K562 (cell line): Measurements from ENCODE around the gene WHAMM. TPM values are rescaled to one million over a fixed set of nuclear protein-coding genes. Genes with fewer than 3 reads are reported as not detected.

Experiments
- CGGBP1 ChIP-seq: fragments of 250-450 bp; sonication (Bioruptor Pico); IDR thresholded peaks from 2 replicates; pipeline ENCODE4 v1.9.0; 2021; ENCODE audit warnings: mild to moderate bottlenecking
- CHD2 ChIP-seq: IDR thresholded peaks from 2 replicates; pipeline ENCODE4 v1.6.1; 2011; ENCODE audit warnings: low read depth, low read length
- DIDO1 ChIP-seq: fragments of 450-650 bp; IDR thresholded peaks from 2 replicates; pipeline ENCODE4 v1.6.1; 2016; ENCODE audit warnings: low read depth, missing biosample characterization, missing genetic modification characterization
- DMBX1 ChIP-seq: fragments of 250-450 bp; sonication (Bioruptor Pico); IDR thresholded peaks from 2 replicates; pipeline ENCODE4 v1.8.0; 2022; ENCODE audit warnings: inconsistent platforms, mild to moderate bottlenecking, moderate library complexity, borderline replicate concordance
- E2F8 ChIP-seq: fragments of 450-650 bp; IDR thresholded peaks from 2 replicates; pipeline ENCODE4 v1.7.1; 2018; ENCODE audit warnings: mild to moderate bottlenecking, low read depth; ENCODE audit not compliant: partially characterized antibody
- EP400 ChIP-seq: fragments of 450-650 bp; IDR thresholded peaks from 2 replicates; pipeline ENCODE4 v1.6.1; 2017; ENCODE audit warnings: antibody characterized with exemption, mild to moderate bottlenecking, moderate library complexity
- EWSR1 ChIP-seq: fragments of 450-650 bp; IDR thresholded peaks from 2 replicates; pipeline ENCODE4 v1.6.1; 2018; ENCODE audit warnings: borderline replicate concordance, mild to moderate bottlenecking, low read depth, moderate library complexity; ENCODE audit not compliant: partially characterized antibody
- HMBOX1 ChIP-seq: sonication (generic); IDR thresholded peaks from 2 replicates; pipeline ENCODE4 v1.6.1; 2016
- KAT2B ChIP-seq: IDR thresholded peaks from one replicate; pipeline ENCODE4 v1.6.1; 2012; ENCODE audit warnings: low read depth, mild to moderate bottlenecking, control low read depth, inconsistent platforms, low read length, moderate library complexity
- L3MBTL2 ChIP-seq: fragments of 450-650 bp; IDR thresholded peaks from 2 replicates; pipeline ENCODE4 v1.6.1; 2016; ENCODE audit warnings: mild to moderate bottlenecking, moderate library complexity
- MAFG ChIP-seq: fragments of 450-650 bp; conservative IDR thresholded peaks from 2 replicates; pipeline ENCODE4 v1.6.1; 2016; ENCODE audit warnings: missing genetic modification characterization, missing compliant biosample characterization
- NCOA6 ChIP-seq: fragments of 450-650 bp; IDR thresholded peaks from 2 replicates; pipeline ENCODE4 v1.6.1; 2017; ENCODE audit warnings: mild to moderate bottlenecking
- NFRKB ChIP-seq: fragments of 450-650 bp; IDR thresholded peaks from 2 replicates; pipeline ENCODE4 v1.6.1; 2016; ENCODE audit warnings: low read depth
- NONO ChIP-seq, 2 experiments: fragments of 200-400 bp in 1 of 2; fragments of 450-650 bp in 1 of 2; formaldehyde crosslinking in 1 of 2; IDR thresholded peaks; 2 replicates each; pipeline ENCODE4 v1.6.1; 2017; ENCODE audit warnings: low read depth in 2 of 2, mild to moderate bottlenecking in 2 of 2, moderate library complexity in 2 of 2, low read length in 1 of 2
- PCBP1 ChIP-seq: fragments of 200-400 bp; formaldehyde crosslinking; IDR thresholded peaks from 2 replicates; pipeline ENCODE4 v1.6.1; 2018; ENCODE audit warnings: mild to moderate bottlenecking, low read depth, low read length; ENCODE audit not compliant: poor library complexity, severe bottlenecking
- SREBF2 ChIP-seq: sonication (generic); formaldehyde crosslinking; IDR thresholded peaks from 2 replicates; pipeline ENCODE4 v1.4.0; 2020; ENCODE audit warnings: mild to moderate bottlenecking, missing genetic modification reagents
- ZC3H11A ChIP-seq: IDR thresholded peaks from 2 replicates; pipeline ENCODE4 v1.6.1; 2012; ENCODE audit warnings: low read depth, low read length, improper control_type of control experiment
- ZNF76 ChIP-seq: fragments of 250-450 bp; sonication (Bioruptor Pico); IDR thresholded peaks from 2 replicates; pipeline ENCODE4 v1.4.0; 2020; ENCODE audit warnings: mild to moderate bottlenecking, moderate library complexity, borderline replicate concordance
- polyA plus RNA-seq, 8 experiments: library from polyadenylated mRNA; depleted of rRNA in 4 of 8; stranded (reverse) in 5 of 8; unstranded in 3 of 8; fragments of >200 nt; fragmentation: Nextera tagmentation in 2 of 8; fragmentation: Illumina TruSeq in 1 of 8; extraction: Ambion mirVana in 2 of 8; extraction: Trizol in 1 of 8; gene quantifications; 2 replicates each; pipeline versions ENCODE4 v1.2.1 to v1.2.3, GENCODE V29; 2011 to 2014; ENCODE audit warnings: inconsistent platforms in 1 of 8, missing spikeins in 1 of 8
- total RNA-seq, 7 experiments: library from RNA; depleted of rRNA in 6 of 7; stranded (reverse); fragments of >200 nt in 6 of 7; fragmentation: Illumina TruSeq in 2 of 7; extraction: Trizol in 2 of 7; gene quantifications; 2 replicates each; pipeline versions ENCODE4 v1.2.1 to v1.2.3, GENCODE V29; 2011 to 2021; ENCODE audit warnings: low replicate concordance in 1 of 7

The WHAMM gene
- total and polyA plus RNA-seq, 9 of the 15 experiments (the other 6 are each of a cell fraction or from before 2014, with no cell fraction given) = 2.0 to 4.8 (median 3.6) TPM

- TF ChIP-seq EP400 (peak; percentile 58), NCOA6 (no peak), HMBOX1 (peak; percentile 90), E2F8 (peak; percentile 74), ZC3H11A (peak; percentile 63; the same call in 1 of the 2 replicates), KAT2B (no peak), NFRKB (no peak), CHD2 (no peak), DMBX1 (CRISPR knock-in tag) (0 out of 2 replicates have a peak, but pooled peaks have one; percentile 25), NONO (IDR thresholded peaks at IDR 0.05; ENCODE audit: low read depth in 2 of 2, low read length in 1 of 2) (no peak; a peak in 1 of 4 replicates), SREBF2 (no peak), L3MBTL2 (peak; percentile 76), MAFG (no peak), DIDO1 (tag) (no peak), PCBP1 (no peak), EWSR1 (no peak), ZNF76 (CRISPR knock-in tag) (no peak), CGGBP1 (no peak)
Observed at GRCh38 chr15:82849556-82850512, 40.4 kb downstream of the WHAMM start (continued).
